GM23338 (cell line): ENCODE measurements around the gene EML4. TPM values are rescaled to one million over a fixed set of nuclear protein-coding genes. Genes with fewer than 3 reads are reported as not detected.

Experiments
- ATAC-seq: fragments of 200-7000 bp; cut with Tn5 transposase; 3 replicates; pipeline ENCODE4 v1.9.1; 2020
- DNase-seq: peaks from one replicate; pipeline ENCODE4 v3.0.0-alpha.2; 2015; ENCODE audit warnings: low spot score
- H2AFZ ChIP-seq: fragments of 200-600 bp; sonication (generic); 2 replicates; pipeline ENCODE4 v1.8.0; 2016; ENCODE audit warnings: antibody characterized with exemption, mild to moderate bottlenecking, moderate library complexity
- H3F3A ChIP-seq: fragments of 200-600 bp; sonication (generic); replicated peaks from 2 replicates; pipeline ENCODE4 v1.8.0; 2017; ENCODE audit warnings: antibody characterized with exemption, mixed run types, low read depth
- H3K27ac ChIP-seq: fragments of 200-600 bp; sonication (generic); 2 replicates; pipeline ENCODE4 v1.6.1; 2016; ENCODE audit warnings: low read depth
- H3K27me3 ChIP-seq: fragments of 200-600 bp; sonication (generic); 2 replicates; pipeline ENCODE4 v1.8.0; 2016; ENCODE audit warnings: mild to moderate bottlenecking, mixed run types, moderate library complexity; ENCODE audit not compliant: insufficient read depth
- H3K36me3 ChIP-seq: fragments of 200-600 bp; sonication (generic); 2 replicates; pipeline ENCODE4 v1.8.0; 2016; ENCODE audit warnings: mild to moderate bottlenecking; ENCODE audit not compliant: insufficient read depth
- H3K4me1 ChIP-seq: fragments of 200-600 bp; sonication (generic); 2 replicates; pipeline ENCODE4 v1.8.0; 2016; ENCODE audit warnings: mild to moderate bottlenecking, moderate library complexity; ENCODE audit not compliant: insufficient read depth
- H3K4me2 ChIP-seq: fragments of 200-600 bp; sonication (generic); 2 replicates; pipeline ENCODE4 v1.7.1; 2017; ENCODE audit warnings: mixed run types
- H3K4me3 ChIP-seq: fragments of 200-600 bp; sonication (generic); 2 replicates; pipeline ENCODE4 v1.6.1; 2016; ENCODE audit warnings: mixed run types
- H3K79me2 ChIP-seq: fragments of 200-600 bp; sonication (generic); replicated peaks from 2 replicates; pipeline ENCODE4 v1.8.0; 2017; ENCODE audit warnings: mild to moderate bottlenecking; ENCODE audit not compliant: insufficient read depth
- H3K9me2 ChIP-seq: fragments of 200-600 bp; sonication (generic); 2 replicates; pipeline ENCODE4 v1.8.0; 2017; ENCODE audit not compliant: insufficient read depth
- H4K20me1 ChIP-seq: fragments of 200-600 bp; sonication (generic); replicated peaks from 2 replicates; pipeline ENCODE4 v1.8.0; 2017; ENCODE audit warnings: mild to moderate bottlenecking; ENCODE audit not compliant: insufficient read depth
- H3K27ac Mint-ChIP-seq: 2 replicates; pipeline ENCODE4 v1.8.0; 2020; ENCODE audit warnings: inconsistent platforms, mild to moderate bottlenecking, moderate library complexity, mixed read lengths
- H3K27me3 Mint-ChIP-seq: 3 replicates; pipeline ENCODE4 v1.8.0; 2022; ENCODE audit warnings: low read depth, mild to moderate bottlenecking, moderate library complexity, mixed read lengths, inconsistent platforms; ENCODE audit not compliant: insufficient read depth, poor library complexity
- H3K36me3 Mint-ChIP-seq: 3 replicates; pipeline ENCODE4 v1.8.0; 2021; ENCODE audit warnings: low read depth, mild to moderate bottlenecking, inconsistent platforms, moderate library complexity, mixed read lengths
- H3K4me1 Mint-ChIP-seq: 3 replicates; pipeline ENCODE4 v1.8.0; 2020; ENCODE audit warnings: mild to moderate bottlenecking, inconsistent platforms, mixed read lengths
- H3K4me3 Mint-ChIP-seq: 3 replicates; pipeline ENCODE4 v1.8.0; 2021; ENCODE audit warnings: moderate library complexity, mild to moderate bottlenecking, inconsistent platforms, mixed read lengths
- H3K9me3 Mint-ChIP-seq: 3 replicates; pipeline ENCODE4 v1.8.0; 2020; ENCODE audit warnings: moderate library complexity, mild to moderate bottlenecking, inconsistent platforms, mixed read lengths
- CREB1 ChIP-seq: fragments of 250-450 bp; sonication (Bioruptor Pico); IDR thresholded peaks from 2 replicates; pipeline ENCODE4 v1.5.0; 2020; ENCODE audit warnings: low read depth, mild to moderate bottlenecking, moderate library complexity
- EZH2 ChIP-seq: fragments of 200-600 bp; sonication (generic); IDR thresholded peaks from one replicate; pipeline ENCODE4 v1.8.0; 2017; ENCODE audit warnings: antibody characterized with exemption, mild to moderate bottlenecking, low read depth; ENCODE audit not compliant: unreplicated experiment
- EZH2phosphoT487 ChIP-seq: fragments of 200-600 bp; sonication (generic); IDR thresholded peaks from one replicate; pipeline ENCODE4 v1.8.1; 2018; ENCODE audit warnings: antibody characterized with exemption; ENCODE audit not compliant: unreplicated experiment
- JUNB ChIP-seq: IDR thresholded peaks from one replicate; pipeline ENCODE4 v1.6.1; 2016; ENCODE audit warnings: antibody characterized with exemption; ENCODE audit not compliant: unreplicated experiment
- NANOG ChIP-seq: IDR thresholded peaks from 2 replicates; pipeline ENCODE4 v1.6.1; 2016; ENCODE audit warnings: antibody characterized with exemption, borderline replicate concordance
- POLR2AphosphoS5 ChIP-seq: IDR thresholded peaks from 2 replicates; pipeline ENCODE4 v1.6.1; 2016; ENCODE audit warnings: antibody characterized with exemption, low read depth
- STAT1 ChIP-seq: IDR thresholded peaks from one replicate; pipeline ENCODE4 v1.6.1; 2016; ENCODE audit warnings: antibody characterized with exemption; ENCODE audit not compliant: unreplicated experiment
- ZNF114 ChIP-seq: fragments of 250-450 bp; sonication (Bioruptor Pico); IDR thresholded peaks from 2 replicates; pipeline ENCODE4 v1.5.0; 2020; ENCODE audit warnings: mild to moderate bottlenecking, moderate library complexity
- ZNF331 ChIP-seq: fragments of 250-450 bp; sonication (Bioruptor Pico); IDR thresholded peaks from 2 replicates; pipeline ENCODE4 v1.5.0; 2020; ENCODE audit warnings: low read depth, mild to moderate bottlenecking, moderate library complexity
- polyA plus RNA-seq: library from polyadenylated mRNA; unstranded; fragments of >200 nt; fragmentation: Nextera tagmentation; extraction: Ambion mirVana; gene quantifications from 2 replicates; pipeline ENCODE4 v1.2.1, GENCODE V29; 2016
- total RNA-seq: library from RNA; depleted of rRNA; stranded (reverse); fragments of >200 nt; shearing (Covaris generic); gene quantifications from 2 replicates; pipeline ENCODE4 v1.2.3, GENCODE V29; 2014
- TF ChIP-seq, protein P1 (sequence below), 2 experiments: fragments of 200-600 bp in 1 of 2; sonication (generic) in 1 of 2; conservative IDR thresholded peaks; 2 replicates each; pipeline versions ENCODE4 v1.5.1 to v1.6.1; 2016 to 2017; ENCODE audit warnings: antibody characterized with exemption in 2 of 2, low read depth in 2 of 2, mild to moderate bottlenecking in 2 of 2, moderate library complexity in 1 of 2
- TF ChIP-seq, protein P2 (sequence below): IDR thresholded peaks from 2 replicates; pipeline ENCODE4 v1.6.1; 2016; ENCODE audit warnings: antibody characterized with exemption
- TF ChIP-seq, protein P3 (sequence below): IDR thresholded peaks from one replicate; pipeline ENCODE4 v1.6.1; 2018; ENCODE audit warnings: antibody characterized with exemption; ENCODE audit not compliant: unreplicated experiment

EML4 gene
- total and polyA plus RNA-seq, 2 experiments from 2014 or later, result 65.3 to 115 TPM

DNA sequence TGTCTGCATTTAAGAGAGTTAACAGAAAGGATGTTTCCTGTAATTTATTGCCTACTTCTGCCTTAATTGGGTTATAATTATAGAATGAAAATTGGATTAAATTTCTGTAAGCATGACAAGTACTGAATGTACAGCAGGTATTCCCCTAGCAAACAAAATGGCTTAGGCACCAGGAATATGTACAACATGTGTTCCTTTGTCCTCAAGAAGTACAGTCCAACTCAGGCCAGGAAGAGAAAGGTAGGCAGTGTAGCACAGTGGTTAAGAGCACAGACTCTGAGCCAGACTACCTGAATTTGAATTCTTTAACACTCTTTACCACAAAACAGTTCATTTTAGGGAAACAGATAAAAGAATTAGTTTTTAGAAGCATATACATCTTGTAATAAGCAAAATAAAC is 148.8 kb downstream of the EML4 start:
- Histone ChIP-seq H3K4me2 (no peak overlapping the region), H4K20me1 (no peaks in the 10 kb centered on the region), H3F3A (no peaks in the 10 kb centered on the region), H3K9me2 (no peaks in the 10 kb centered on the region), H3K4me3 (no peak overlapping the region), H3K27ac (no peak overlapping the region), H3K36me3 (no peaks in the 10 kb centered on the region), H2AFZ (no peak overlapping the region), H3K4me1 (no peaks in the 10 kb centered on the region), H3K79me2 (no peaks in the 10 kb centered on the region), H3K27me3 (no peaks in the 10 kb centered on the region)
- no peaks in the 10 kb centered on the region for H3K27me3 Mint-ChIP-seq
- peaks cover 38% of the 10 kb centered on the region for H3K36me3 Mint-ChIP-seq
- no peak overlapping the region for H3K27ac Mint-ChIP-seq
- no peak overlapping the region for H3K4me3 Mint-ChIP-seq
- TF ChIP-seq, protein P1, sequence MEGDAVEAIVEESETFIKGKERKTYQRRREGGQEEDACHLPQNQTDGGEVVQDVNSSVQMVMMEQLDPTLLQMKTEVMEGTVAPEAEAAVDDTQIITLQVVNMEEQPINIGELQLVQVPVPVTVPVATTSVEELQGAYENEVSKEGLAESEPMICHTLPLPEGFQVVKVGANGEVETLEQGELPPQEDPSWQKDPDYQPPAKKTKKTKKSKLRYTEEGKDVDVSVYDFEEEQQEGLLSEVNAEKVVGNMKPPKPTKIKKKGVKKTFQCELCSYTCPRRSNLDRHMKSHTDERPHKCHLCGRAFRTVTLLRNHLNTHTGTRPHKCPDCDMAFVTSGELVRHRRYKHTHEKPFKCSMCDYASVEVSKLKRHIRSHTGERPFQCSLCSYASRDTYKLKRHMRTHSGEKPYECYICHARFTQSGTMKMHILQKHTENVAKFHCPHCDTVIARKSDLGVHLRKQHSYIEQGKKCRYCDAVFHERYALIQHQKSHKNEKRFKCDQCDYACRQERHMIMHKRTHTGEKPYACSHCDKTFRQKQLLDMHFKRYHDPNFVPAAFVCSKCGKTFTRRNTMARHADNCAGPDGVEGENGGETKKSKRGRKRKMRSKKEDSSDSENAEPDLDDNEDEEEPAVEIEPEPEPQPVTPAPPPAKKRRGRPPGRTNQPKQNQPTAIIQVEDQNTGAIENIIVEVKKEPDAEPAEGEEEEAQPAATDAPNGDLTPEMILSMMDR (conservative IDR thresholded peaks at IDR 0.05; ENCODE audit: low read depth in 2 of 2), result no peak
- TF ChIP-seq, protein P2, sequence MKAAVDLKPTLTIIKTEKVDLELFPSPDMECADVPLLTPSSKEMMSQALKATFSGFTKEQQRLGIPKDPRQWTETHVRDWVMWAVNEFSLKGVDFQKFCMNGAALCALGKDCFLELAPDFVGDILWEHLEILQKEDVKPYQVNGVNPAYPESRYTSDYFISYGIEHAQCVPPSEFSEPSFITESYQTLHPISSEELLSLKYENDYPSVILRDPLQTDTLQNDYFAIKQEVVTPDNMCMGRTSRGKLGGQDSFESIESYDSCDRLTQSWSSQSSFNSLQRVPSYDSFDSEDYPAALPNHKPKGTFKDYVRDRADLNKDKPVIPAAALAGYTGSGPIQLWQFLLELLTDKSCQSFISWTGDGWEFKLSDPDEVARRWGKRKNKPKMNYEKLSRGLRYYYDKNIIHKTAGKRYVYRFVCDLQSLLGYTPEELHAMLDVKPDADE, result no peak
- TF ChIP-seq EZH2phosphoT487, result no peak
- no peak for TF ChIP-seq ZNF331 (CRISPR knock-in tag)
- TF ChIP-seq EZH2, result no peak
- TF ChIP-seq CREB1 (CRISPR knock-in tag), result no peak
- TF ChIP-seq JUNB, result no peak
- TF ChIP-seq ZNF114 (CRISPR knock-in tag), result no peak
- TF ChIP-seq POLR2AphosphoS5, result no peak
- ATAC-seq (no peak), DNase-seq (no peak)
- no peaks in the 10 kb centered on the region for H3K4me1 Mint-ChIP-seq
- no peaks in the 10 kb centered on the region for H3K9me3 Mint-ChIP-seq

DNA sequence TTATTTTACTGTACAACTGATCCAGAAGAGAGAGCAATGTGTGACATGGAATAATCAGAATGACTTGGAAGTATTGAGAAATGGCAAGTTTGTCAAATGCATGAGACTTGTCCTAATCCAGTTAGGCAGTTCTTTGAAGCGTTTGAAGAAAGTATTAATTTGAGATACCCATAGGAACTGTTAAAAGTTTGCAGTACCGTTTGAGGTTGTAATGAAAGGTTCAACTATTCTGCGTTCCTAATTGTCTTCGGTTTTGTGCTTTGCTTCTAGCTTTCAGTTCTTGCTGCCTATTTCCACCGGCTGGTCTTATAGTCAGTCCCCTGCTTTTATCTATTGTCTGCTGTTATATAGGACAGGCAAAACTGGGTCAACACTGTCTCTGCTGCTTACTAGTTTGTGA is 150.1 kb downstream of the EML4 start:
- ATAC-seq (no peak), DNase-seq (no peak)
- H3K9me3 Mint-ChIP-seq, result no peaks in the 10 kb centered on the region
- no peaks in the 10 kb centered on the region for H3K4me1 Mint-ChIP-seq
- Histone ChIP-seq H3K79me2 (no peaks in the 10 kb centered on the region), H3K27ac (no peak overlapping the region), H3K9me2 (no peaks in the 10 kb centered on the region), H2AFZ (no peak overlapping the region), H3K36me3 (no peaks in the 10 kb centered on the region), H3F3A (no peaks in the 10 kb centered on the region), H3K27me3 (no peaks in the 10 kb centered on the region), H3K4me2 (no peak overlapping the region), H4K20me1 (no peaks in the 10 kb centered on the region), H3K4me1 (no peaks in the 10 kb centered on the region), H3K4me3 (no peak overlapping the region)
- no peak overlapping the region for H3K4me3 Mint-ChIP-seq
- H3K36me3 Mint-ChIP-seq, result peaks cover 38% of the 10 kb centered on the region
- H3K27ac Mint-ChIP-seq, result no peak overlapping the region
- TF ChIP-seq EZH2phosphoT487 (no peak), ZNF114 (CRISPR knock-in tag) (no peak), NANOG (no peak), STAT1 (no peak), JUNB (no peak), CREB1 (CRISPR knock-in tag) (no peak), POLR2AphosphoS5 (no peak), ZNF331 (CRISPR knock-in tag) (no peak), EZH2 (no peak)
- TF ChIP-seq, protein P1 (conservative IDR thresholded peaks at IDR 0.05; ENCODE audit: low read depth in 2 of 2), result no peak
- TF ChIP-seq, protein P2, result no peak
- TF ChIP-seq, protein P3, sequence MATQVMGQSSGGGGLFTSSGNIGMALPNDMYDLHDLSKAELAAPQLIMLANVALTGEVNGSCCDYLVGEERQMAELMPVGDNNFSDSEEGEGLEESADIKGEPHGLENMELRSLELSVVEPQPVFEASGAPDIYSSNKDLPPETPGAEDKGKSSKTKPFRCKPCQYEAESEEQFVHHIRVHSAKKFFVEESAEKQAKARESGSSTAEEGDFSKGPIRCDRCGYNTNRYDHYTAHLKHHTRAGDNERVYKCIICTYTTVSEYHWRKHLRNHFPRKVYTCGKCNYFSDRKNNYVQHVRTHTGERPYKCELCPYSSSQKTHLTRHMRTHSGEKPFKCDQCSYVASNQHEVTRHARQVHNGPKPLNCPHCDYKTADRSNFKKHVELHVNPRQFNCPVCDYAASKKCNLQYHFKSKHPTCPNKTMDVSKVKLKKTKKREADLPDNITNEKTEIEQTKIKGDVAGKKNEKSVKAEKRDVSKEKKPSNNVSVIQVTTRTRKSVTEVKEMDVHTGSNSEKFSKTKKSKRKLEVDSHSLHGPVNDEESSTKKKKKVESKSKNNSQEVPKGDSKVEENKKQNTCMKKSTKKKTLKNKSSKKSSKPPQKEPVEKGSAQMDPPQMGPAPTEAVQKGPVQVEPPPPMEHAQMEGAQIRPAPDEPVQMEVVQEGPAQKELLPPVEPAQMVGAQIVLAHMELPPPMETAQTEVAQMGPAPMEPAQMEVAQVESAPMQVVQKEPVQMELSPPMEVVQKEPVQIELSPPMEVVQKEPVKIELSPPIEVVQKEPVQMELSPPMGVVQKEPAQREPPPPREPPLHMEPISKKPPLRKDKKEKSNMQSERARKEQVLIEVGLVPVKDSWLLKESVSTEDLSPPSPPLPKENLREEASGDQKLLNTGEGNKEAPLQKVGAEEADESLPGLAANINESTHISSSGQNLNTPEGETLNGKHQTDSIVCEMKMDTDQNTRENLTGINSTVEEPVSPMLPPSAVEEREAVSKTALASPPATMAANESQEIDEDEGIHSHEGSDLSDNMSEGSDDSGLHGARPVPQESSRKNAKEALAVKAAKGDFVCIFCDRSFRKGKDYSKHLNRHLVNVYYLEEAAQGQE, result no peak
- H3K27me3 Mint-ChIP-seq, result no peaks in the 10 kb centered on the region
